Inflammatory macrophage (primary cell): Measurements from ENCODE around the gene CNN2.

ENCODE experiments used
- DNase-seq, 2 donors: peaks; one replicate each; pipeline ENCODE4 v3.0.0-alpha.2; 2020 to 2022

The CNN2 gene

GRCh38 chr19:1068009-1069001 lies 41.9 kb downstream of the CNN2 start:
- DNase-seq, result peak; percentile 72

- peak; percentile 95 to 97 for DNase-seq
These were observed 42.8 kb downstream of the CNN2 start for GRCh38 chr19:1069009-1069779.

GRCh38 chr19:1070576-1070930 lies 44.1 kb downstream of the CNN2 start:
- no peak for DNase-seq

- DNase-seq, result no peak
These were observed 44.8 kb downstream of the CNN2 start for GRCh38 chr19:1070931-1071791.

GRCh38 chr19:1072371-1073015 lies 46.1 kb downstream of the CNN2 start:
- DNase-seq, result no peak

GRCh38 chr19:1073063-1073955 lies 46.9 kb downstream of the CNN2 start:
- DNase-seq, result no peak

- DNase-seq, result no peak
These were observed 47.6 kb downstream of the CNN2 start for GRCh38 chr19:1073956-1074517.

- peak; percentile 63 to 79 for DNase-seq
These were observed 48.3 kb downstream of the CNN2 start for GRCh38 chr19:1074544-1075283.

- DNase-seq, result no peak
These were observed 49.6 kb downstream of the CNN2 start for GRCh38 chr19:1076046-1076386.

GRCh38 chr19:1076951-1077350 lies 50.5 kb downstream of the CNN2 start:
- DNase-seq, result peak; percentile 74 to 94

- DNase-seq, result no peak
These were observed 53.2 kb downstream of the CNN2 start for GRCh38 chr19:1079566-1080111.

GRCh38 chr19:1080360-1081161 lies 54.2 kb downstream of the CNN2 start:
- DNase-seq, result no peak

- no peak for DNase-seq
These were observed 55.1 kb downstream of the CNN2 start for GRCh38 chr19:1081301-1082164.

- DNase-seq, result peak in 1 of 2 donors; percentile 34
These were observed 55.9 kb downstream of the CNN2 start for GRCh38 chr19:1082165-1082927.

GRCh38 chr19:1082928-1083816 lies 56.8 kb downstream of the CNN2 start:
- no peak for DNase-seq
